Motor neuron (in vitro differentiated cells): ENCODE data around the gene NPC1. TPM values are rescaled to one million over a fixed set of nuclear protein-coding genes. Genes with fewer than 3 reads are reported as not detected.
A peak's percentile ranks its signal among the peaks of the same experiment; 100 is the strongest.

ENCODE experiments used
- ATAC-seq, 8 experiments: fragments of 200-7000 bp; cut with Tn5 transposase; replicated peaks in 6 of 8; 2 replicates each; pipeline ENCODE4 v1.8.0; 2021; ENCODE audit warnings: mild to moderate bottlenecking in 8 of 8, moderate library complexity in 8 of 8
- H3K27ac ChIP-seq, 2 donors: fragments of 250-450 bp; sonication (Bioruptor Pico); 2 replicates each; pipeline ENCODE4 v1.9.0; 2021; ENCODE audit warnings: antibody characterized with exemption in 2 of 2, mild to moderate bottlenecking in 2 of 2, moderate library complexity in 1 of 2
- H3K4me1 ChIP-seq, 2 donors: fragments of 250-450 bp; sonication (Bioruptor Pico); replicated peaks in 1 of 2; 2 replicates each; pipeline ENCODE4 v1.6.1; 2021; ENCODE audit warnings: antibody characterized with exemption in 2 of 2, mild to moderate bottlenecking in 2 of 2, moderate library complexity in 1 of 2
- H3K4me3 ChIP-seq, 5 donors: fragments of 250-450 bp; sonication (Bioruptor Pico); 2 replicates each; pipeline ENCODE4 v1.9.0; 2021; ENCODE audit warnings: antibody characterized with exemption in 5 of 5, mild to moderate bottlenecking in 5 of 5, moderate library complexity in 4 of 5
- WGBS, 10 experiments: fragments of 450-650 bp; shearing (Covaris generic); methylation state at CpG; one replicate each; pipeline ENCODE4 v1.0.0; 2022; 5-methylcytosine and 5-hydroxymethylcytosine counted together
- in situ Hi-C, 9 experiments: fragments of 400-800 bp; cut with MboI; loops; one replicate each; pipeline ENCODE4 v1.15.0; 2021; ENCODE audit warnings: low sequenced_read_pairs in 9 of 9, low pct_unique_long_range_greater_than_20kb in 2 of 9; ENCODE audit not compliant: unreplicated experiment in 9 of 9
- total RNA-seq, 8 experiments: library from RNA; unstranded; fragments of 300-600 nt; gene quantifications; 2 replicates each; pipeline versions ENCODE4 v1.2.3 to v1.2.4, GENCODE V29; 2022

The NPC1 gene
- total RNA-seq, 8 experiments from 2014 or later: 16.3 to 56.3 (median 25.4) TPM

- no peak overlapping the region for H3K4me3 ChIP-seq
- no peaks in the 10 kb centered on the region for H3K4me1 ChIP-seq
- H3K27ac ChIP-seq: no peak overlapping the region
- ATAC-seq: no peak
- in situ Hi-C loops: no loop called here
Measured at GRCh38 chr18:23550898-23551297, 35.4 kb downstream of the NPC1 start.

GRCh38 chr18:23548719-23549118 lies 37.6 kb downstream of the NPC1 start:
- in situ Hi-C loops: no loop called here
- Histone ChIP-seq H3K27ac (no peak overlapping the region), H3K4me1 (no peaks in the 10 kb centered on the region), H3K4me3 (no peak overlapping the region)
- no peak for ATAC-seq
- 0 to 100% (median 98%) methylated on average over 1 to 3 of the region's 3 CpGs; no CpG with 5 or more reads in 4 of the 10 experiments for WGBS, 10 experiments

GRCh38 chr18:23548275-23548674 lies 38.0 kb downstream of the NPC1 start:
- Histone ChIP-seq H3K4me3 (no peak overlapping the region), H3K27ac (no peak overlapping the region), H3K4me1 (no peaks in the 10 kb centered on the region)
- in situ Hi-C loops: no loop called here
- 8 to 100% (median 69%) methylated on average over 1 to 2 of the region's 2 CpGs; no CpG with 5 or more reads in 3 of the 10 experiments for WGBS, 10 experiments
- ATAC-seq: peak in 2 of 8 experiments; percentile 22 to 68

- no peak overlapping the region for H3K27ac ChIP-seq
- no peak overlapping the region for H3K4me3 ChIP-seq
- ATAC-seq: peak in 5 of 8 experiments; percentile 29 to 97 (median 45)
- WGBS, 10 experiments: 20 to 100% (median 69%) methylated on average over 1 to 3 of the region's 3 CpGs; no CpG with 5 or more reads in 2 of the 10 experiments
- in situ Hi-C loops: no loop called here
- H3K4me1 ChIP-seq: no peaks in the 10 kb centered on the region
Measured at GRCh38 chr18:23547846-23548245, 38.5 kb downstream of the NPC1 start.

GRCh38 chr18:23547306-23547705 lies 39.0 kb downstream of the NPC1 start:
- no peak for ATAC-seq
- Histone ChIP-seq H3K4me3 (no peak overlapping the region), H3K4me1 (no peaks in the 10 kb centered on the region), H3K27ac (no peak overlapping the region)
- 80 to 94% (median 90%) methylated on average over 1 to 3 of the region's 3 CpGs; no CpG with 5 or more reads in 3 of the 10 experiments for WGBS, 10 experiments
- in situ Hi-C loops: no loop called here

- no peak overlapping the region for H3K4me3 ChIP-seq
- ATAC-seq: no peak
- WGBS, 10 experiments: 83 to 100% (median 96%) methylated on average over 1 to 11 of the region's 13 CpGs; no CpG with 5 or more reads in 2 of the 10 experiments
- no peak overlapping the region for H3K27ac ChIP-seq
- no peaks in the 10 kb centered on the region for H3K4me1 ChIP-seq
- in situ Hi-C loops: no loop called here
Measured at GRCh38 chr18:23545247-23545789, 41.0 kb downstream of the NPC1 start.

- WGBS, 10 experiments: 90 to 100% (median 100%) methylated on average over 1 to 2 of the region's 2 CpGs; no CpG with 5 or more reads in 4 of the 10 experiments
- no peak for ATAC-seq
- in situ Hi-C loops: no loop called here
- no peaks in the 10 kb centered on the region for H3K4me1 ChIP-seq
- no peak overlapping the region for H3K27ac ChIP-seq
- H3K4me3 ChIP-seq: no peak overlapping the region
Measured at GRCh38 chr18:23542461-23542860, 43.8 kb downstream of the NPC1 start.

GRCh38 chr18:23541349-23542093 lies 44.8 kb downstream of the NPC1 start:
- 0 to 100% (median 100%) methylated on average over 1 to 4 of the region's 9 CpGs; no CpG with 5 or more reads in 1 of the 10 experiments for WGBS, 10 experiments
- no peak for ATAC-seq
- in situ Hi-C loops: no loop called here
- H3K27ac ChIP-seq: no peak overlapping the region
- no peaks in the 10 kb centered on the region for H3K4me1 ChIP-seq
- no peak overlapping the region for H3K4me3 ChIP-seq

GRCh38 chr18:23540867-23541266 lies 45.4 kb downstream of the NPC1 start:
- ATAC-seq: no peak
- Histone ChIP-seq H3K27ac (no peak overlapping the region), H3K4me3 (no peak overlapping the region), H3K4me1 (no peaks in the 10 kb centered on the region)
- in situ Hi-C loops: no loop called here
- 83 to 100% (median 93%) methylated on average over 1 to 5 of the region's 5 CpGs; no CpG with 5 or more reads in 2 of the 10 experiments for WGBS, 10 experiments

GRCh38 chr18:23539911-23540525 lies 46.3 kb downstream of the NPC1 start:
- 33 to 100% (median 95%) methylated on average over 1 to 7 of the region's 9 CpGs for WGBS, 10 experiments
- Histone ChIP-seq H3K4me1 (no peaks in the 10 kb centered on the region), H3K27ac (no peak overlapping the region), H3K4me3 (no peak overlapping the region)
- no peak for ATAC-seq
- in situ Hi-C loops: no loop called here

- H3K4me1 ChIP-seq: no peaks in the 10 kb centered on the region
- H3K4me3 ChIP-seq: no peak overlapping the region
- H3K27ac ChIP-seq: no peak overlapping the region
- WGBS, 10 experiments: 82 to 100% (median 95%) methylated on average over 3 to 9 of the region's 9 CpGs; no CpG with 5 or more reads in 1 of the 10 experiments
- in situ Hi-C loops: no loop called here
- no peak for ATAC-seq
Measured at GRCh38 chr18:23539296-23539695, 47.0 kb downstream of the NPC1 start.

GRCh38 chr18:23538870-23539269 lies 47.4 kb downstream of the NPC1 start:
- H3K27ac ChIP-seq: no peak overlapping the region
- in situ Hi-C loops: no loop called here
- H3K4me1 ChIP-seq: no peaks in the 10 kb centered on the region
- whole genome bisulfite sequencing, 10 experiments: 0 to 100% (median 70%) methylated on average over 1 to 5 of the region's 6 CpGs; no CpG with 5 or more reads in 2 of the 10 experiments
- no peak overlapping the region for H3K4me3 ChIP-seq
- no peak for ATAC-seq

- in situ Hi-C loops: no loop called here
- Histone ChIP-seq H3K4me1 (no peaks in the 10 kb centered on the region), H3K4me3 (no peak overlapping the region), H3K27ac (no peak overlapping the region)
- 93 to 100% (median 96%) methylated on average over 1 to 8 of the region's 9 CpGs; no CpG with 5 or more reads in 1 of the 10 experiments for WGBS, 10 experiments
- no peak for ATAC-seq
Measured at GRCh38 chr18:23538001-23538400, 48.3 kb downstream of the NPC1 start.
